Liver (tissue), 9 donors: ENCODE results near the gene GRK1. TPM values are rescaled to one million over a fixed set of nuclear protein-coding genes. Genes with fewer than 3 reads are reported as not detected.
"Not testable (repeated sequence)": the region's sequence is repeated elsewhere in the genome, so short reads cannot be mapped to it uniquely, and the experiment has no call there.

ENCODE experiments used
- DNase-seq: peaks from one replicate; pipeline ENCODE4 v3.0.0-alpha.2; 2017; ENCODE audit warnings: low spot score
- H3K27ac ChIP-seq, 2 donors: one replicate each; pipeline ENCODE4 v1.7.0; 2013; ENCODE audit warnings: inconsistent platforms in 2 of 2, low read length in 2 of 2, control low read depth in 1 of 2, low read depth in 1 of 2, mild to moderate bottlenecking in 1 of 2
- H3K27me3 ChIP-seq, 4 donors: one replicate each; pipeline versions ENCODE4 v1.6.1 to v1.7.0; 2013; ENCODE audit warnings: low read length in 3 of 4, inconsistent platforms in 1 of 4, mild to moderate bottlenecking in 1 of 4, moderate library complexity in 1 of 4; ENCODE audit not compliant: control insufficient read depth in 4 of 4, insufficient read depth in 4 of 4
- H3K36me3 ChIP-seq, 4 donors: one replicate each; pipeline versions ENCODE4 v1.6.1 to v1.7.0; 2013; ENCODE audit warnings: low read length in 3 of 4, mild to moderate bottlenecking in 3 of 4, low read depth in 1 of 4, moderate library complexity in 1 of 4; ENCODE audit not compliant: control insufficient read depth in 4 of 4, insufficient read depth in 3 of 4
- H3K4me1 ChIP-seq, 4 donors: one replicate each; pipeline versions ENCODE4 v1.6.1 to v1.7.0; 2013; ENCODE audit warnings: low read length in 3 of 4, mild to moderate bottlenecking in 3 of 4, moderate library complexity in 1 of 4; ENCODE audit not compliant: control insufficient read depth in 4 of 4, insufficient read depth in 4 of 4
- H3K4me3 ChIP-seq, 3 donors: one replicate each; pipeline versions ENCODE4 v1.6.1 to v1.7.0; 2013; ENCODE audit warnings: low read length in 3 of 3, control low read depth in 1 of 3, low read depth in 1 of 3, mild to moderate bottlenecking in 1 of 3
- H3K9ac ChIP-seq, 2 donors: one replicate each; pipeline ENCODE4 v1.7.0; 2013; ENCODE audit warnings: low read length in 2 of 2, mild to moderate bottlenecking in 2 of 2, moderate library complexity in 2 of 2, control low read depth in 1 of 2, low read depth in 1 of 2
- H3K9me3 ChIP-seq, 4 donors: one replicate each; pipeline versions ENCODE4 v1.6.1 to v1.7.0; 2013; ENCODE audit warnings: low read length in 3 of 4; ENCODE audit not compliant: control insufficient read depth in 4 of 4
- ATF3 ChIP-seq: IDR thresholded peaks from 2 replicates; pipeline ENCODE4 v1.6.1; 2016; ENCODE audit warnings: antibody characterized with exemption
- CTCF ChIP-seq: fragments of 150-350 bp; IDR thresholded peaks from 2 replicates; pipeline ENCODE4 v1.5.1; 2017; ENCODE audit warnings: improper control_type of control experiment, low read depth, low read length; ENCODE audit not compliant: missing input control
- EGR1 ChIP-seq, 2 donors: IDR thresholded peaks; 2 replicates each; pipeline ENCODE4 v1.6.1; 2016 to 2018; ENCODE audit warnings: antibody characterized with exemption in 2 of 2, low read depth in 2 of 2
- FOXA1 ChIP-seq: IDR thresholded peaks from 2 replicates; pipeline ENCODE4 v1.6.1; 2016; ENCODE audit warnings: antibody characterized with exemption
- FOXA2 ChIP-seq: IDR thresholded peaks from 2 replicates; pipeline ENCODE4 v1.6.1; 2016; ENCODE audit warnings: antibody characterized with exemption
- GABPA ChIP-seq, 2 donors: IDR thresholded peaks in 1 of 2; conservative IDR thresholded peaks in 1 of 2; 2 replicates each; pipeline ENCODE4 v1.6.1; 2016; ENCODE audit warnings: antibody characterized with exemption in 2 of 2, mild to moderate bottlenecking in 1 of 2, moderate library complexity in 1 of 2
- HNF4A ChIP-seq, 2 donors: conservative IDR thresholded peaks; 2 replicates each; pipeline ENCODE4 v1.6.1; 2016; ENCODE audit warnings: antibody characterized with exemption in 2 of 2, mild to moderate bottlenecking in 2 of 2
- HNF4G ChIP-seq: IDR thresholded peaks from 2 replicates; pipeline ENCODE4 v1.6.1; 2016; ENCODE audit warnings: antibody characterized with exemption
- JUND ChIP-seq, 2 donors: IDR thresholded peaks; 2 replicates each; pipeline ENCODE4 v1.6.1; 2016; ENCODE audit warnings: antibody characterized with exemption in 2 of 2
- MAX ChIP-seq: IDR thresholded peaks from 2 replicates; pipeline ENCODE4 v1.6.1; 2016; ENCODE audit warnings: antibody characterized with exemption
- NR2F2 ChIP-seq: IDR thresholded peaks from 2 replicates; pipeline ENCODE4 v1.6.1; 2016; ENCODE audit warnings: antibody characterized with exemption
- RAD21 ChIP-seq, 2 donors: IDR thresholded peaks; 2 replicates each; pipeline ENCODE4 v1.6.1; 2016; ENCODE audit warnings: antibody characterized with exemption in 2 of 2, mild to moderate bottlenecking in 2 of 2
- REST ChIP-seq: IDR thresholded peaks from 2 replicates; pipeline ENCODE4 v1.6.1; 2016; ENCODE audit warnings: antibody characterized with exemption, mild to moderate bottlenecking
- RXRA ChIP-seq, 2 donors: IDR thresholded peaks; 2 replicates each; pipeline ENCODE4 v1.6.1; 2017 to 2018; ENCODE audit warnings: antibody characterized with exemption in 2 of 2, mild to moderate bottlenecking in 1 of 2
- SP1 ChIP-seq: IDR thresholded peaks from 2 replicates; pipeline ENCODE4 v1.6.1; 2018; ENCODE audit warnings: antibody characterized with exemption, mild to moderate bottlenecking
- TAF1 ChIP-seq: conservative IDR thresholded peaks from 2 replicates; pipeline ENCODE4 v1.6.1; 2016; ENCODE audit warnings: antibody characterized with exemption, mild to moderate bottlenecking
- YY1 ChIP-seq: IDR thresholded peaks from 2 replicates; pipeline ENCODE4 v1.6.1; 2016; ENCODE audit warnings: antibody characterized with exemption, mild to moderate bottlenecking
- WGBS: extraction: QIAGEN DNeasy Blood & Tissue Kit; methylation state at CpG from one replicate; pipeline ENCODE4 v1.1.7; 2013; 5-methylcytosine and 5-hydroxymethylcytosine counted together
- polyA plus RNA-seq, 2 donors: library from polyadenylated mRNA; stranded (reverse) in 1 of 2; unstranded in 1 of 2; fragments of 200-250 nt in 1 of 2; fragments of >200 nt in 1 of 2; fragmentation: Nextera tagmentation in 1 of 2; extraction: Ambion mirVana in 1 of 2; gene quantifications; one replicate each; pipeline versions ENCODE4 v1.2.1 to v1.2.3, GENCODE V29; 2013 to 2015
- total RNA-seq, 2 donors: library from RNA; depleted of rRNA; stranded (reverse); fragments of >200 nt; gene quantifications; one replicate each; pipeline ENCODE4 v1.2.3, GENCODE V29; 2014
- TF ChIP-seq, protein P1 (sequence below): IDR thresholded peaks from 2 replicates; pipeline ENCODE4 v1.6.1; 2016; ENCODE audit warnings: antibody characterized with exemption
- donor health status: healthy.
- donor health status: healthy.
- donor health status: healthy.
- donor health status: healthy.
- donor health status: healthy.

The GRK1 gene
- total and polyA plus RNA-seq, 4 donors = 0.05 TPM; not detected in 3

- not testable (repeated sequence) for H3K27ac ChIP-seq, H3K9ac ChIP-seq, H3K4me3 ChIP-seq, H3K4me1 ChIP-seq, H3K27me3 ChIP-seq, DNase-seq, H3K9me3 ChIP-seq, H3K36me3 ChIP-seq
- WGBS = 95% methylated on average over 55 of the region's 78 CpGs
These were observed 85.4 kb downstream of the GRK1 start for GRCh38 chr13:113752211-113752986.

DNA sequence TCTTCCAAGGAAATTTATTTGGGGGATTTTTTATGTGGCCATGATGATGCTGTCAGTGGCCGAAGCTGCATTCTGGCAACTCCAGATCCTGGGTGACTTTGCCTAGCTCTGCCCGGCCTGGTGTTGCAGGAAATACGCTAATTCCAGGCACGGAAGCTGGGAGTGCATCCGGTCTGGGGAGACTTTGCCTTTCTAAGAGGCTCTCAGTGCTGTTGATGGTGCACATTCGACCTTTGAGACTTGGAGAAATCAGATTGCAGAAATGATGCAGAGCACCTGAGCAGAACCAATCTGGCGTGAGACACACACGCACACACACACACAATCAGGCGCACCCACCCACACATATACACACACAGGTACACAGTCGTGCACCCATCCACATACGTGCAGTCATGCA is 86.2 kb downstream of the GRK1 start:
- no peak for DNase-seq
- H3K9me3 ChIP-seq = no peaks in the 10 kb centered on the region
- 71% methylated on average over 11 of the region's 11 CpGs for WGBS

DNA sequence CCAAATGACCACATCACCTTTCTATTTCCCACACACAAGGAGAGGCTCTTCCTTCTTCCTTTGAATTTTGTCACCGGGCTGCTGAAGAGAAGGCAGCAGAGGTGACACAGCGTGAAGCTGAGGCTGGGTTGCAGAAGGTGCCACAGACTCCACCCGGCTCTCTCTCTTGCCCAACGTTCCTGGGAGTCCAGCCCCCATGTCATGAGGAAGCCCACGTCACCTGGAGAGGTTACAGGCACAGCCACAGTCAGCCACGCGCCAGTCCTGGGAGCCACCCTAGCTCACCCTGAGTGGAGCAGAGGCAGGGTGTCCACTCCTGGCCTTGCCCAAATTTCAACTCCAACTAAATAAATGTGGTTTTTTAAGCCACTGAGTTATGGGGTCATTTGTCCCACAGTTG is 87.2 kb downstream of the GRK1 start:
- TF ChIP-seq JUND (IDR thresholded peaks at IDR 0.05) (no peak), YY1 (no peak), HNF4G (no peak), HNF4A (conservative IDR thresholded peaks at IDR 0.05) (no peak), EGR1 (IDR thresholded peaks at IDR 0.05; ENCODE audit: low read depth in 2 of 2) (no peak), TAF1 (no peak), CTCF (no peak), NR2F2 (no peak), RAD21 (IDR thresholded peaks at IDR 0.05) (no peak), RXRA (IDR thresholded peaks at IDR 0.05) (no peak), GABPA (IDR thresholded peaks at IDR 0.05 in 1 of 2, conservative IDR thresholded peaks at IDR 0.05 in 1 of 2) (no peak), MAX (no peak), REST (no peak), FOXA1 (no peak), SP1 (no peak), ATF3 (no peak), FOXA2 (no peak)
- TF ChIP-seq, protein P1, sequence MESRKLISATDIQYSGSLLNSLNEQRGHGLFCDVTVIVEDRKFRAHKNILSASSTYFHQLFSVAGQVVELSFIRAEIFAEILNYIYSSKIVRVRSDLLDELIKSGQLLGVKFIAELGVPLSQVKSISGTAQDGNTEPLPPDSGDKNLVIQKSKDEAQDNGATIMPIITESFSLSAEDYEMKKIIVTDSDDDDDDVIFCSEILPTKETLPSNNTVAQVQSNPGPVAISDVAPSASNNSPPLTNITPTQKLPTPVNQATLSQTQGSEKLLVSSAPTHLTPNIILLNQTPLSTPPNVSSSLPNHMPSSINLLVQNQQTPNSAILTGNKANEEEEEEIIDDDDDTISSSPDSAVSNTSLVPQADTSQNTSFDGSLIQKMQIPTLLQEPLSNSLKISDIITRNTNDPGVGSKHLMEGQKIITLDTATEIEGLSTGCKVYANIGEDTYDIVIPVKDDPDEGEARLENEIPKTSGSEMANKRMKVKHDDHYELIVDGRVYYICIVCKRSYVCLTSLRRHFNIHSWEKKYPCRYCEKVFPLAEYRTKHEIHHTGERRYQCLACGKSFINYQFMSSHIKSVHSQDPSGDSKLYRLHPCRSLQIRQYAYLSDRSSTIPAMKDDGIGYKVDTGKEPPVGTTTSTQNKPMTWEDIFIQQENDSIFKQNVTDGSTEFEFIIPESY = no peak
- peaks cover 0 to 13% (median 8%) of the 10 kb centered on the region in 4 donors for H3K4me1 ChIP-seq
- WGBS = 72% methylated on average over 7 of the region's 7 CpGs
- H3K27ac ChIP-seq = no peak overlapping the region
- DNase-seq = no peak
- no peaks in the 10 kb centered on the region for H3K9me3 ChIP-seq
- H3K9ac ChIP-seq = no peak overlapping the region
- no peaks in the 10 kb centered on the region for H3K27me3 ChIP-seq
- no peak overlapping the region for H3K4me3 ChIP-seq
- no peaks in the 10 kb centered on the region for H3K36me3 ChIP-seq

More for the DNA sequence above, 86.2 kb downstream of the GRK1 start:
- no peaks in the 10 kb centered on the region for H3K27me3 ChIP-seq
- no peak overlapping the region for H3K27ac ChIP-seq
- H3K4me1 ChIP-seq = peaks cover 0 to 4% (median under 1%) of the 10 kb centered on the region in 4 donors
- no peaks in the 10 kb centered on the region for H3K36me3 ChIP-seq
- H3K9ac ChIP-seq = no peak overlapping the region
- TF ChIP-seq HNF4G = no peak
- H3K4me3 ChIP-seq = no peak overlapping the region
